CD4-positive, alpha-beta T cell (primary cell): Measurements from ENCODE around the gene COL15A1. TPM values are rescaled to one million over a fixed set of nuclear protein-coding genes. Genes with fewer than 3 reads are reported as not detected.

Experiments
- ATAC-seq: fragments of 200-7000 bp; cut with Tn5 transposase; one replicate; pipeline ENCODE4 v1.10.0; 2022; ENCODE audit warnings: mild to moderate bottlenecking; ENCODE audit not compliant: poor library complexity
- CTCF ChIA-PET: fragments of 350-600 bp; sonication (Branson Sonifier 250); formaldehyde crosslinking; loops from one replicate; lab custom pipeline; 2021; ENCODE audit warnings: antibody characterized with exemption, inconsistent platforms; lab: Charles Lee
- POLR2A ChIA-PET: fragments of 350-600 bp; sonication (Branson Sonifier 250); formaldehyde crosslinking; loops from one replicate; lab custom pipeline; 2021; ENCODE audit warnings: antibody characterized with exemption, inconsistent platforms; lab: Charles Lee
- DNase-seq, 14 experiments: peaks; one replicate each; pipeline ENCODE4 v3.0.0-alpha.2; 2013 to 2020; ENCODE audit warnings: mixed read lengths in 2 of 14
- H3K27ac ChIP-seq, 2 donors: one replicate each; pipeline versions ENCODE4 v1.5.1 to v1.7.0; 2013; ENCODE audit warnings: low read length in 2 of 2, low read depth in 1 of 2, mild to moderate bottlenecking in 1 of 2
- H3K27me3 ChIP-seq, 2 experiments: 1 replicate in 1 of 2; 2 replicates in 1 of 2; pipeline versions ENCODE4 v1.6.1 to v1.7.0; 2013; ENCODE audit warnings: low read length in 2 of 2, control low read depth in 1 of 2, mild to moderate bottlenecking in 1 of 2, moderate library complexity in 1 of 2; ENCODE audit not compliant: insufficient read depth in 2 of 2, control insufficient read depth in 1 of 2
- H3K36me3 ChIP-seq: one replicate; pipeline ENCODE4 v1.6.1; 2013; ENCODE audit warnings: low read length, control low read depth; ENCODE audit not compliant: insufficient read depth
- H3K4me1 ChIP-seq: one replicate; pipeline ENCODE4 v1.6.1; 2013; ENCODE audit warnings: low read length, control low read depth; ENCODE audit not compliant: insufficient read depth
- H3K4me3 ChIP-seq: one replicate; pipeline ENCODE4 v1.5.1; 2013; ENCODE audit warnings: mild to moderate bottlenecking, low read length, moderate library complexity
- H3K9me3 ChIP-seq, 2 experiments: 1 replicate in 1 of 2; 2 replicates in 1 of 2; pipeline versions ENCODE4 v1.6.1 to v1.7.0; 2013; ENCODE audit warnings: low read length in 2 of 2, mild to moderate bottlenecking in 2 of 2, control low read depth in 1 of 2, moderate library complexity in 1 of 2; ENCODE audit not compliant: control insufficient read depth in 1 of 2, insufficient read depth in 1 of 2
- H3K27ac Mint-ChIP-seq: one replicate; pipeline ENCODE4 v1.8.0; 2020; ENCODE audit warnings: mixed read lengths
- H3K27me3 Mint-ChIP-seq: one replicate; pipeline ENCODE4 v1.8.0; 2021; ENCODE audit warnings: mixed read lengths
- H3K36me3 Mint-ChIP-seq: one replicate; pipeline ENCODE4 v1.8.0; 2021; ENCODE audit warnings: low read depth, mixed read lengths
- H3K4me1 Mint-ChIP-seq: one replicate; pipeline ENCODE4 v1.8.0; 2021; ENCODE audit warnings: low read depth, mixed read lengths
- H3K4me3 Mint-ChIP-seq: one replicate; pipeline ENCODE4 v1.8.0; 2020; ENCODE audit warnings: mild to moderate bottlenecking, mixed read lengths
- H3K9me3 Mint-ChIP-seq: one replicate; pipeline ENCODE4 v1.8.0; 2020; ENCODE audit warnings: mixed read lengths
- intact Hi-C, 2 experiments: fragments of 100-400 bp; cut with DNase I in 1 of 2; cut with micrococcal nuclease in 1 of 2; formaldehyde crosslinking; loops; one replicate each; pipeline versions ENCODE4 v1.15.1 to v1.9.0; 2023 to 2025; cut with DNase I, micrococcal nuclease
- total RNA-seq, 174 experiments: library from RNA in 2 of 174; stranded (reverse) in 2 of 174; gene quantifications; one replicate each; pipeline ENCODE4 v1.2.3 and lab custom pipeline; 2021 to 2026
- TF ChIP-seq, protein P1 (sequence below): fragments of 200-600 bp; IDR thresholded peaks from one replicate; pipeline ENCODE4 v1.8.0; 2022; ENCODE audit warnings: antibody characterized with exemption, mild to moderate bottlenecking

The COL15A1 gene
- total RNA-seq, 2 experiments from 2014 or later: not detected

DNA sequence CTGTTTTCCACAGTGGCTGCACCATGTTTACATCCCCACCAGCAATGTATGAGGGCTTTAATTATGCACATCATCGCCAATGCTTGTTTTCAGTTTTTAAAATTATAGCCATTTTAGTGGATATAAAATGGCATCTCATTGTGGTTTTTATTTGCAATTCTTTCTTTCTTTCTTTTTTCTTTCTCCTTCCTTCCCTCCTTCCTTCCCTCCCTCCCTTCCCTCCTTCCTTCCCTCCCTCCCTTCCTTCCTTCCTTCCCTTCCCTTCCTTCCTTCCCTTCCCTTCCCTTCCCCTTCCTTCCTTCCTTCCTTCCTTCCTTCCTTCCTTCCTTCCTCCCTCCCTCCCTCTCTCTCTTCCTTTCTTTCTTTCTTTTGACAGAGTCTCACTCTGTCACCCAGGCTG, 6.6 kb downstream of the COL15A1 start:
- ChIA-PET CTCF (no interaction called here), POLR2A (no interaction called here)
- intact Hi-C loops: no loop called here
- no peak overlapping the region for H3K4me3 ChIP-seq
- TF ChIP-seq, protein P1, sequence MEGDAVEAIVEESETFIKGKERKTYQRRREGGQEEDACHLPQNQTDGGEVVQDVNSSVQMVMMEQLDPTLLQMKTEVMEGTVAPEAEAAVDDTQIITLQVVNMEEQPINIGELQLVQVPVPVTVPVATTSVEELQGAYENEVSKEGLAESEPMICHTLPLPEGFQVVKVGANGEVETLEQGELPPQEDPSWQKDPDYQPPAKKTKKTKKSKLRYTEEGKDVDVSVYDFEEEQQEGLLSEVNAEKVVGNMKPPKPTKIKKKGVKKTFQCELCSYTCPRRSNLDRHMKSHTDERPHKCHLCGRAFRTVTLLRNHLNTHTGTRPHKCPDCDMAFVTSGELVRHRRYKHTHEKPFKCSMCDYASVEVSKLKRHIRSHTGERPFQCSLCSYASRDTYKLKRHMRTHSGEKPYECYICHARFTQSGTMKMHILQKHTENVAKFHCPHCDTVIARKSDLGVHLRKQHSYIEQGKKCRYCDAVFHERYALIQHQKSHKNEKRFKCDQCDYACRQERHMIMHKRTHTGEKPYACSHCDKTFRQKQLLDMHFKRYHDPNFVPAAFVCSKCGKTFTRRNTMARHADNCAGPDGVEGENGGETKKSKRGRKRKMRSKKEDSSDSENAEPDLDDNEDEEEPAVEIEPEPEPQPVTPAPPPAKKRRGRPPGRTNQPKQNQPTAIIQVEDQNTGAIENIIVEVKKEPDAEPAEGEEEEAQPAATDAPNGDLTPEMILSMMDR: no peak
- Mint-ChIP-seq H3K36me3 (no peaks in the 10 kb centered on the region), H3K4me1 (no peaks in the 10 kb centered on the region), H3K4me3 (no peak overlapping the region), H3K27ac (no peak overlapping the region), H3K27me3 (peaks cover 55% of the 10 kb centered on the region), H3K9me3 (peaks cover 2% of the 10 kb centered on the region)
- no peaks in the 10 kb centered on the region for H3K9me3 ChIP-seq
- no peak overlapping the region for H3K27ac ChIP-seq
- DNase-seq (no peak), ATAC-seq (no peak)
- no peaks in the 10 kb centered on the region for H3K4me1 ChIP-seq
- no peaks in the 10 kb centered on the region for H3K36me3 ChIP-seq
- peaks cover 20 to 25% of the 10 kb centered on the region in 2 experiments for H3K27me3 ChIP-seq

DNA sequence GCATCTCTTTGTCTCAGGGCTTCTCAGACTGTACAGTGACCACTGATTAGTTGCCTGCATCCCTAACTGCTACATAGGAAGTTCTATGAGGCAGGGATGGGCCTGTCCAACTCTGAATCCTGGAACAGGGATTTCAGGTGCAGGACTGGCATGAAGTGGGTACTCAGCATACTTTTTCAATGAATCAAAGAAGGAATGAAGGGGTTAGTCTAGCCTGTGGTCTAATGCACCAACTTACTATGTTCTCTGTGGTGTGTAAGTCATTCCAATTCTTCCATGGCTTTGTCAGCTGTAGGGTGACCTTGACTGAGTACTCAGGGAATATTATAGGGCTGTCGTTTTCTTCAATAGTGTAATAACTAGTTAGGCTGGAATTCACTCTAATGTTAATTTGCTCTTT, 8.3 kb downstream of the COL15A1 start:
- DNase-seq: no peak
- Mint-ChIP-seq H3K27me3 (peaks cover 43% of the 10 kb centered on the region), H3K4me3 (no peak overlapping the region), H3K9me3 (peaks cover 2% of the 10 kb centered on the region), H3K4me1 (no peaks in the 10 kb centered on the region), H3K27ac (no peak overlapping the region), H3K36me3 (no peaks in the 10 kb centered on the region)
- Histone ChIP-seq H3K27ac (no peak overlapping the region), H3K4me1 (no peaks in the 10 kb centered on the region), H3K4me3 (no peak overlapping the region), H3K36me3 (no peaks in the 10 kb centered on the region), H3K27me3 (peaks cover 8% of the 10 kb centered on the region in 2 experiments), H3K9me3 (peaks cover 0 to 3% of the 10 kb centered on the region in 2 experiments)
- POLR2A ChIA-PET: no interaction called here
- ATAC-seq: no peak
- TF ChIP-seq, protein P1: no peak
- CTCF ChIA-PET: no interaction called here
- intact Hi-C loops: no loop called here

DNA sequence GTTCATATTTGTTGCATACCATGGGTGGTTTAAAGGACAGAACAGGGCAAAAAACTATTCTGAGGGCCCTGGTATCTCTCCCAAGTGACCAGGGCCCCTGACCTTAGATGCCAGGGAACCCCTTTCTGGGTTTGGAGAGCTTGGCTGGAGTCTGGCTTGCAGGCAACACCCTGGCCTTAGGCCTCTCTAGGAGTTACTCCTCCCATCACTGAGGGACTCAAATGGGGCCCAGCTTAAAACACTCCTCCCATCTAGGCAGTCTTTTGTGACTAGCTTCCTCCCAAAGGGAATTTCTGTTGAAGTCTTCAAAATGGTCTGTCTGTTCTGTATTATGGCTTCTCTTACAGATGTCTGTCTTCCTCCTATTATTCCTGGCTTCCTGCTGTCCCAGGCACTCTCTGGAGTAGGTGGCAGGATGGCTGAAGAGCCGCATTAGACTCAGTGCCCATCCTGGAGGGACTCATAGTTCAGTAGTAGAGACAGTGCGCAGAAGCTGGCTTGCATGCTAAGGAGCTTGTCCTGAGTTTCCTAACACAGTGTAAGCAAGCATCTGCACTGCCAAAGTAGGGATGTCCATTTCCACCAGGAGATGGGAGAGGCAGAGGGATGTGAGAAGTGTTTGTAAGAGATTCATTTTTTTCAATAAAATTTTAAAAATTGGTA, 10.0 kb downstream of the COL15A1 start:
- Histone ChIP-seq H3K4me1 (no peaks in the 10 kb centered on the region), H3K36me3 (no peaks in the 10 kb centered on the region), H3K27me3 (peaks cover 0 to 5% of the 10 kb centered on the region in 2 experiments), H3K9me3 (peaks cover 0 to 11% of the 10 kb centered on the region in 2 experiments), H3K27ac (no peak overlapping the region), H3K4me3 (no peak overlapping the region)
- POLR2A ChIA-PET: no interaction called here
- TF ChIP-seq, protein P1: no peak
- Mint-ChIP-seq H3K27me3 (peaks cover 33% of the 10 kb centered on the region), H3K27ac (no peak overlapping the region), H3K4me1 (no peaks in the 10 kb centered on the region), H3K4me3 (no peak overlapping the region), H3K9me3 (peaks cover 2% of the 10 kb centered on the region), H3K36me3 (no peaks in the 10 kb centered on the region)
- intact Hi-C loops: no loop called here
- CTCF ChIA-PET: no interaction called here
- ATAC-seq (no peak), DNase-seq (no peak)
